SK-N-MC (cell line): Measurements from ENCODE around the gene SLC39A11.

Experiments
- EZH2 ChIP-seq: fragments of 200-600 bp; sonication (generic); IDR thresholded peaks from one replicate; pipeline ENCODE4 v1.6.1; 2017; ENCODE audit warnings: antibody characterized with exemption
- FOXP2 ChIP-seq: optimal IDR thresholded peaks from 2 replicates; pipeline ENCODE3; 2011; ENCODE audit warnings: mild to moderate bottlenecking, moderate library complexity; ENCODE audit not compliant: insufficient read depth; ENCODE audit errors: extremely low read length, control extremely low read depth
- POLR2AphosphoS5 ChIP-seq: IDR thresholded peaks from 2 replicates; pipeline ENCODE4 v1.6.1; 2012; ENCODE audit warnings: mild to moderate bottlenecking, low read depth, low read length, borderline replicate concordance

GRCh38 chr17:72782985-72783701, 309.3 kb downstream of the SLC39A11 start:
- TF ChIP-seq POLR2AphosphoS5 = no peak
- TF ChIP-seq EZH2 = no peak
- no peak for TF ChIP-seq FOXP2
